ENCODE results near the gene RIC3.

The RIC3 gene

GRCh38 chr11:8102296-8102915, 66.4 kb downstream of the RIC3 start:
- DNase-seq = no peak

GRCh38 chr11:8101421-8101820, 67.4 kb downstream of the RIC3 start:
- no peak for DNase-seq

- DNase-seq = no peak
These were observed 68.2 kb downstream of the RIC3 start for GRCh38 chr11:8100605-8101004.

GRCh38 chr11:8100158-8100557, 68.7 kb downstream of the RIC3 start:
- DNase-seq = no peak

- DNase-seq = peak; percentile 77
These were observed 69.4 kb downstream of the RIC3 start for GRCh38 chr11:8099291-8099899.

GRCh38 chr11:8098879-8099278, 69.9 kb downstream of the RIC3 start:
- DNase-seq = no peak

GRCh38 chr11:8098361-8098760, 70.5 kb downstream of the RIC3 start:
- no peak for DNase-seq

- no peak for DNase-seq
These were observed 70.9 kb downstream of the RIC3 start for GRCh38 chr11:8097926-8098325.

GRCh38 chr11:8097468-8097867, 71.4 kb downstream of the RIC3 start:
- DNase-seq = no peak

- no peak for DNase-seq
These were observed 71.8 kb downstream of the RIC3 start for GRCh38 chr11:8097062-8097461.

- no peak for DNase-seq
These were observed 72.2 kb downstream of the RIC3 start for GRCh38 chr11:8096575-8096974.

- no peak for DNase-seq
These were observed 72.9 kb downstream of the RIC3 start for GRCh38 chr11:8095806-8096522.

GRCh38 chr11:8095371-8095770, 73.5 kb downstream of the RIC3 start:
- DNase-seq = no peak

- no peak for DNase-seq
These were observed 74.2 kb downstream of the RIC3 start for GRCh38 chr11:8094656-8095055.

- DNase-seq = no peak
These were observed 74.8 kb downstream of the RIC3 start for GRCh38 chr11:8093931-8094575.

GRCh38 chr11:8092587-8093424, 76.0 kb downstream of the RIC3 start:
- peak; percentile 87 for DNase-seq

- no peak for DNase-seq
These were observed 77.1 kb downstream of the RIC3 start for GRCh38 chr11:8091721-8092120.

- DNase-seq = no peak
These were observed 78.1 kb downstream of the RIC3 start for GRCh38 chr11:8090756-8091155.

- DNase-seq = no peak
These were observed 78.9 kb downstream of the RIC3 start for GRCh38 chr11:8089791-8090510.

GRCh38 chr11:8087756-8088155, 81.1 kb downstream of the RIC3 start:
- DNase-seq = no peak

- no peak for DNase-seq
These were observed 81.6 kb downstream of the RIC3 start for GRCh38 chr11:8087185-8087584.

GRCh38 chr11:8086571-8086970, 82.3 kb downstream of the RIC3 start:
- no peak for DNase-seq
